Neuron (in vitro differentiated cells): Measurements from ENCODE around the gene MED13L.

Experiments used
- H2AFZ ChIP-seq: one replicate; pipeline ENCODE4 v1.6.1; 2013; ENCODE audit warnings: low read depth, mild to moderate bottlenecking, inconsistent platforms, low read length, moderate library complexity
- H3K27me3 ChIP-seq: one replicate; pipeline ENCODE4 v1.6.1; 2013; ENCODE audit warnings: low read length; ENCODE audit not compliant: insufficient read depth
- H3K36me3 ChIP-seq: one replicate; pipeline ENCODE4 v1.6.1; 2013; ENCODE audit warnings: low read length; ENCODE audit not compliant: insufficient read depth
- H3K4me1 ChIP-seq: one replicate; pipeline ENCODE4 v1.6.1; 2013; ENCODE audit warnings: low read length; ENCODE audit not compliant: insufficient read depth
- H3K4me3 ChIP-seq: 2 replicates; pipeline ENCODE4 v1.5.1; 2013; ENCODE audit warnings: mild to moderate bottlenecking, low read length, moderate library complexity
- H3K9me3 ChIP-seq: one replicate; pipeline ENCODE4 v1.6.1; 2013; ENCODE audit warnings: low read length

The MED13L gene

GRCh38 chr12:115953450-115953849 is 324.0 kb downstream of the MED13L start:
- H3K9me3 ChIP-seq = no peaks in the 10 kb centered on the region
- peaks cover 11% of the 10 kb centered on the region for H3K36me3 ChIP-seq
- H3K27me3 ChIP-seq = no peaks in the 10 kb centered on the region
- no peak overlapping the region for H3K4me3 ChIP-seq
- no peak overlapping the region for H2AFZ ChIP-seq
- no peaks in the 10 kb centered on the region for H3K4me1 ChIP-seq

- peaks cover 7% of the 10 kb centered on the region for H3K36me3 ChIP-seq
- no peaks in the 10 kb centered on the region for H3K27me3 ChIP-seq
- no peak overlapping the region for H3K4me3 ChIP-seq
- H3K9me3 ChIP-seq = no peaks in the 10 kb centered on the region
- H3K4me1 ChIP-seq = no peaks in the 10 kb centered on the region
- H2AFZ ChIP-seq = no peak overlapping the region
These were observed 324.5 kb downstream of the MED13L start for GRCh38 chr12:115953031-115953430.

GRCh38 chr12:115950959-115951358 is 326.5 kb downstream of the MED13L start:
- Histone ChIP-seq H3K4me3 (no peak overlapping the region), H3K9me3 (no peaks in the 10 kb centered on the region), H3K36me3 (no peaks in the 10 kb centered on the region), H2AFZ (no peak overlapping the region), H3K4me1 (no peaks in the 10 kb centered on the region), H3K27me3 (no peaks in the 10 kb centered on the region)

GRCh38 chr12:115949675-115950074 is 327.8 kb downstream of the MED13L start:
- Histone ChIP-seq H3K36me3 (no peaks in the 10 kb centered on the region), H3K9me3 (no peaks in the 10 kb centered on the region), H3K4me3 (no peak overlapping the region), H2AFZ (no peak overlapping the region), H3K27me3 (no peaks in the 10 kb centered on the region), H3K4me1 (no peaks in the 10 kb centered on the region)

GRCh38 chr12:115947696-115948062 is 329.8 kb downstream of the MED13L start:
- no peaks in the 10 kb centered on the region for H3K36me3 ChIP-seq
- H2AFZ ChIP-seq = no peak overlapping the region
- H3K9me3 ChIP-seq = no peaks in the 10 kb centered on the region
- H3K4me3 ChIP-seq = no peak overlapping the region
- H3K27me3 ChIP-seq = no peaks in the 10 kb centered on the region
- H3K4me1 ChIP-seq = no peaks in the 10 kb centered on the region

GRCh38 chr12:115946867-115947695 is 330.4 kb downstream of the MED13L start:
- Histone ChIP-seq H3K36me3 (no peaks in the 10 kb centered on the region), H3K9me3 (no peaks in the 10 kb centered on the region), H3K4me3 (no peak overlapping the region), H2AFZ (no peak overlapping the region), H3K4me1 (no peaks in the 10 kb centered on the region), H3K27me3 (no peaks in the 10 kb centered on the region)

- Histone ChIP-seq H3K9me3 (no peaks in the 10 kb centered on the region), H3K36me3 (no peaks in the 10 kb centered on the region), H3K4me1 (no peaks in the 10 kb centered on the region), H2AFZ (no peak overlapping the region), H3K4me3 (no peak overlapping the region), H3K27me3 (no peaks in the 10 kb centered on the region)
These were observed 331.4 kb downstream of the MED13L start for GRCh38 chr12:115946092-115946491.

GRCh38 chr12:115945491-115945885 is 332.0 kb downstream of the MED13L start:
- H3K36me3 ChIP-seq = no peaks in the 10 kb centered on the region
- H3K9me3 ChIP-seq = no peaks in the 10 kb centered on the region
- H3K27me3 ChIP-seq = no peaks in the 10 kb centered on the region
- H3K4me3 ChIP-seq = no peak overlapping the region
- no peaks in the 10 kb centered on the region for H3K4me1 ChIP-seq
- no peak overlapping the region for H2AFZ ChIP-seq

GRCh38 chr12:115944837-115945490 is 332.5 kb downstream of the MED13L start:
- H3K4me1 ChIP-seq = no peaks in the 10 kb centered on the region
- no peaks in the 10 kb centered on the region for H3K36me3 ChIP-seq

GRCh38 chr12:115944392-115944742 is 333.1 kb downstream of the MED13L start:
- Histone ChIP-seq H3K27me3 (no peaks in the 10 kb centered on the region), H3K4me3 (no peak overlapping the region), H3K36me3 (no peaks in the 10 kb centered on the region), H2AFZ (no peak overlapping the region), H3K9me3 (no peaks in the 10 kb centered on the region), H3K4me1 (no peaks in the 10 kb centered on the region)

More at GRCh38 chr12:115944837-115945490, 332.5 kb downstream of the MED13L start:
- Histone ChIP-seq H3K9me3 (no peaks in the 10 kb centered on the region), H2AFZ (no peak overlapping the region), H3K4me3 (no peak overlapping the region), H3K27me3 (no peaks in the 10 kb centered on the region)

- H2AFZ ChIP-seq = no peak overlapping the region
- H3K4me1 ChIP-seq = no peaks in the 10 kb centered on the region
- no peaks in the 10 kb centered on the region for H3K27me3 ChIP-seq
- no peaks in the 10 kb centered on the region for H3K36me3 ChIP-seq
- H3K9me3 ChIP-seq = no peaks in the 10 kb centered on the region
- no peak overlapping the region for H3K4me3 ChIP-seq
These were observed 333.7 kb downstream of the MED13L start for GRCh38 chr12:115943630-115944391.

GRCh38 chr12:115943310-115943629 is 334.2 kb downstream of the MED13L start:
- no peaks in the 10 kb centered on the region for H3K9me3 ChIP-seq
- H3K27me3 ChIP-seq = no peaks in the 10 kb centered on the region
- H2AFZ ChIP-seq = no peak overlapping the region
- no peaks in the 10 kb centered on the region for H3K36me3 ChIP-seq
- no peaks in the 10 kb centered on the region for H3K4me1 ChIP-seq
- no peak overlapping the region for H3K4me3 ChIP-seq

- H2AFZ ChIP-seq = no peak overlapping the region
- no peaks in the 10 kb centered on the region for H3K4me1 ChIP-seq
- no peaks in the 10 kb centered on the region for H3K27me3 ChIP-seq
- H3K36me3 ChIP-seq = no peaks in the 10 kb centered on the region
- no peaks in the 10 kb centered on the region for H3K9me3 ChIP-seq
- H3K4me3 ChIP-seq = no peak overlapping the region
These were observed 335.1 kb downstream of the MED13L start for GRCh38 chr12:115942346-115942745.
